Measurements from ENCODE around the gene ROPN1.
"Not testable (repeated sequence)": the region's sequence is repeated elsewhere in the genome, so short reads cannot be mapped to it uniquely, and the experiment has no call there.

ROPN1 gene

GRCh38 chr3:124014366-124014942, 22.5 kb upstream of the ROPN1 start:
- Mint-ChIP-seq H3K36me3 (no peaks in the 10 kb centered on the region), H3K4me1 (no peaks in the 10 kb centered on the region), H3K27ac (no peak overlapping the region), H3K4me3 (no peak overlapping the region), H3K27me3 (peaks cover 22% of the 10 kb centered on the region), H3K9me3 (no peaks in the 10 kb centered on the region)

GRCh38 chr3:124008321-124008720, 16.4 kb upstream of the ROPN1 start:
- not testable (repeated sequence) for H3K9me3 Mint-ChIP-seq, H3K4me1 Mint-ChIP-seq, H3K4me3 Mint-ChIP-seq, H3K27ac Mint-ChIP-seq, H3K36me3 Mint-ChIP-seq
- H3K27me3 Mint-ChIP-seq = peaks cover 36% of the 10 kb centered on the region

GRCh38 chr3:124007186-124007585, 15.3 kb upstream of the ROPN1 start:
- no peaks in the 10 kb centered on the region for H3K36me3 Mint-ChIP-seq
- peaks cover 36% of the 10 kb centered on the region for H3K27me3 Mint-ChIP-seq

GRCh38 chr3:124002405-124003079, 10.6 kb upstream of the ROPN1 start:
- H3K27me3 Mint-ChIP-seq = peaks cover 33% of the 10 kb centered on the region
- H3K36me3 Mint-ChIP-seq, H3K4me1 Mint-ChIP-seq, H3K4me3 Mint-ChIP-seq, H3K9me3 Mint-ChIP-seq, H3K27ac Mint-ChIP-seq: not testable (repeated sequence)

More at GRCh38 chr3:124007186-124007585, 15.3 kb upstream of the ROPN1 start:
- Mint-ChIP-seq H3K4me1 (no peaks in the 10 kb centered on the region), H3K4me3 (no peak overlapping the region), H3K9me3 (no peaks in the 10 kb centered on the region), H3K27ac (no peak overlapping the region)

- peaks cover 25% of the 10 kb centered on the region for H3K27me3 Mint-ChIP-seq
- H3K27ac Mint-ChIP-seq, H3K36me3 Mint-ChIP-seq, H3K4me1 Mint-ChIP-seq, H3K9me3 Mint-ChIP-seq, H3K4me3 Mint-ChIP-seq: not testable (repeated sequence)
Measured at GRCh38 chr3:124001366-124001765, 9.4 kb upstream of the ROPN1 start.

- H3K4me1 Mint-ChIP-seq = no peaks in the 10 kb centered on the region
- no peak overlapping the region for H3K27ac Mint-ChIP-seq
- H3K4me3 Mint-ChIP-seq = no peak overlapping the region
- H3K9me3 Mint-ChIP-seq = no peaks in the 10 kb centered on the region
- no peaks in the 10 kb centered on the region for H3K36me3 Mint-ChIP-seq
- H3K27me3 Mint-ChIP-seq = peaks cover 14% of the 10 kb centered on the region
Measured at GRCh38 chr3:123997543-123997942, 5.6 kb upstream of the ROPN1 start.

GRCh38 chr3:123993818-123994217, 1.9 kb upstream of the ROPN1 start:
- Mint-ChIP-seq H3K9me3 (no peaks in the 10 kb centered on the region), H3K27me3 (peaks cover 19% of the 10 kb centered on the region), H3K27ac (no peak overlapping the region), H3K4me3 (no peak overlapping the region), H3K36me3 (no peaks in the 10 kb centered on the region), H3K4me1 (no peaks in the 10 kb centered on the region)

- Mint-ChIP-seq H3K4me3 (no peak overlapping the region), H3K4me1 (no peaks in the 10 kb centered on the region), H3K27me3 (peaks cover 43% of the 10 kb centered on the region), H3K27ac (no peak overlapping the region), H3K36me3 (no peaks in the 10 kb centered on the region), H3K9me3 (no peaks in the 10 kb centered on the region)
Measured at GRCh38 chr3:123986427-123986826, 5.5 kb downstream of the ROPN1 start.

GRCh38 chr3:123984957-123985356, 7.0 kb downstream of the ROPN1 start:
- Mint-ChIP-seq H3K27ac (no peak overlapping the region), H3K27me3 (peaks cover 43% of the 10 kb centered on the region)

GRCh38 chr3:123984350-123984749, 7.6 kb downstream of the ROPN1 start:
- no peak overlapping the region for H3K4me3 Mint-ChIP-seq
- peaks cover 5% of the 10 kb centered on the region for H3K4me1 Mint-ChIP-seq
- no peak overlapping the region for H3K27ac Mint-ChIP-seq
- H3K27me3 Mint-ChIP-seq = peaks cover 42% of the 10 kb centered on the region
- no peaks in the 10 kb centered on the region for H3K9me3 Mint-ChIP-seq
- no peaks in the 10 kb centered on the region for H3K36me3 Mint-ChIP-seq

More at GRCh38 chr3:123984957-123985356, 7.0 kb downstream of the ROPN1 start:
- Mint-ChIP-seq H3K36me3 (no peaks in the 10 kb centered on the region), H3K4me3 (no peak overlapping the region), H3K4me1 (peaks cover under 1% of the 10 kb centered on the region), H3K9me3 (no peaks in the 10 kb centered on the region)

GRCh38 chr3:123981317-123981716, 10.6 kb downstream of the ROPN1 start:
- H3K27me3 Mint-ChIP-seq = peaks cover 29% of the 10 kb centered on the region
- H3K36me3 Mint-ChIP-seq, H3K27ac Mint-ChIP-seq, H3K4me3 Mint-ChIP-seq, H3K4me1 Mint-ChIP-seq, H3K9me3 Mint-ChIP-seq: not testable (repeated sequence)

GRCh38 chr3:123980539-123980938, 11.4 kb downstream of the ROPN1 start:
- Mint-ChIP-seq H3K27ac (no peak overlapping the region), H3K4me1 (peaks cover 5% of the 10 kb centered on the region), H3K9me3 (no peaks in the 10 kb centered on the region), H3K4me3 (no peak overlapping the region), H3K27me3 (peaks cover 28% of the 10 kb centered on the region), H3K36me3 (no peaks in the 10 kb centered on the region)

GRCh38 chr3:123979525-123980501, 12.1 kb downstream of the ROPN1 start:
- peaks cover 26% of the 10 kb centered on the region for H3K27me3 Mint-ChIP-seq
- not testable (repeated sequence) for H3K4me1 Mint-ChIP-seq, H3K36me3 Mint-ChIP-seq, H3K4me3 Mint-ChIP-seq, H3K9me3 Mint-ChIP-seq, H3K27ac Mint-ChIP-seq

GRCh38 chr3:123976904-123977303, 15.0 kb downstream of the ROPN1 start:
- H3K4me3 Mint-ChIP-seq, H3K4me1 Mint-ChIP-seq, H3K36me3 Mint-ChIP-seq, H3K9me3 Mint-ChIP-seq, H3K27ac Mint-ChIP-seq: not testable (repeated sequence)
- H3K27me3 Mint-ChIP-seq = peaks cover 19% of the 10 kb centered on the region

- not testable (repeated sequence) for H3K36me3 Mint-ChIP-seq, H3K4me1 Mint-ChIP-seq, H3K27ac Mint-ChIP-seq, H3K4me3 Mint-ChIP-seq, H3K9me3 Mint-ChIP-seq
- H3K27me3 Mint-ChIP-seq = peaks cover 20% of the 10 kb centered on the region
Measured at GRCh38 chr3:123976181-123976898, 15.6 kb downstream of the ROPN1 start.
